ENCODE data around the gene SRSF1.

DNA sequence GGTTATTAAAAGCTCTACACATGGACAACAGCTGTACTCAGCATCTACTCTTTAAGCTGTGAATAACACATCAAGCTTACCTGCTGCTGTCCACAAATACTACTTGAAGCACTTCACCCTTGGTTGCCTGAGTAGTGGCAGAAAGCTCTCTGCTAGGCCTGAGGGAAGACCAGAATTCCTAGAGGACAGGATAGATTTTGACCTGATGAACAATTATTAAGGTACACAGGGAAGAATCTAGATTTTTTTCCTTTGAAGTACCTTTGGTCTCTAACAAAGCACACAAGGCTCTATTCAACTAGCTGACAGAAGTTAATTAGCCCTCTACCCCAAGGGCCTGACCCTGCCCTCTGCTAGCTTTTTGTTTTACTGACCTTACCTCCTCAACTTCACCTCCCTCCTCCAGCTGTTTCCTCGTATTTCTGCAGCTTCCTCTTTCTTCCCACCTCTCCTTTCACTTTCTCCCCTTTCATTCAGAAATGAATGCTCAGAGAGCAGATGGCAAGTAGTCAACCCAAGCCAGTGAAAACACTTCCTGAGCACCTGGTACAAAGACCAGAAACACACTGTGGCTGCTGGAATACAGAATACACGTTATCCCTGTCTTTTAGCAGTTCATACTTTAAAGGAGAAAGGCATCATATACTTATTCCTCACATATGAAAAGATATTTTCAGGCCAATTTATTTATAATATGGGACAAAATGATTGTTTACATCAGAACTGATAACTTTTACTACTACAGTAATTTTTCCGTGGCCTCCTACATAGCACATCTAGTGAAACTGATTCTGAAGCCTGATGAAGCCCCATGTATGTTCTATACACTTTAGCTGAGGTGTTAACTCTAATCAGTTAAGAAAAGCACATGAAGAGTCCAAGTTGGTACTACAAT, 13.3 kb downstream of the SRSF1 start:
- no peak for TF ChIP-seq GATA2 (IDR thresholded peaks at IDR 0.05; ENCODE audit: low read depth, low read length)
- no peak for TF ChIP-seq GATA3 (IDR thresholded peaks at IDR 0.05; ENCODE audit: low read depth, low read length)
